Measurements from ENCODE around the gene UMODL1.

Gene UMODL1, protein sequence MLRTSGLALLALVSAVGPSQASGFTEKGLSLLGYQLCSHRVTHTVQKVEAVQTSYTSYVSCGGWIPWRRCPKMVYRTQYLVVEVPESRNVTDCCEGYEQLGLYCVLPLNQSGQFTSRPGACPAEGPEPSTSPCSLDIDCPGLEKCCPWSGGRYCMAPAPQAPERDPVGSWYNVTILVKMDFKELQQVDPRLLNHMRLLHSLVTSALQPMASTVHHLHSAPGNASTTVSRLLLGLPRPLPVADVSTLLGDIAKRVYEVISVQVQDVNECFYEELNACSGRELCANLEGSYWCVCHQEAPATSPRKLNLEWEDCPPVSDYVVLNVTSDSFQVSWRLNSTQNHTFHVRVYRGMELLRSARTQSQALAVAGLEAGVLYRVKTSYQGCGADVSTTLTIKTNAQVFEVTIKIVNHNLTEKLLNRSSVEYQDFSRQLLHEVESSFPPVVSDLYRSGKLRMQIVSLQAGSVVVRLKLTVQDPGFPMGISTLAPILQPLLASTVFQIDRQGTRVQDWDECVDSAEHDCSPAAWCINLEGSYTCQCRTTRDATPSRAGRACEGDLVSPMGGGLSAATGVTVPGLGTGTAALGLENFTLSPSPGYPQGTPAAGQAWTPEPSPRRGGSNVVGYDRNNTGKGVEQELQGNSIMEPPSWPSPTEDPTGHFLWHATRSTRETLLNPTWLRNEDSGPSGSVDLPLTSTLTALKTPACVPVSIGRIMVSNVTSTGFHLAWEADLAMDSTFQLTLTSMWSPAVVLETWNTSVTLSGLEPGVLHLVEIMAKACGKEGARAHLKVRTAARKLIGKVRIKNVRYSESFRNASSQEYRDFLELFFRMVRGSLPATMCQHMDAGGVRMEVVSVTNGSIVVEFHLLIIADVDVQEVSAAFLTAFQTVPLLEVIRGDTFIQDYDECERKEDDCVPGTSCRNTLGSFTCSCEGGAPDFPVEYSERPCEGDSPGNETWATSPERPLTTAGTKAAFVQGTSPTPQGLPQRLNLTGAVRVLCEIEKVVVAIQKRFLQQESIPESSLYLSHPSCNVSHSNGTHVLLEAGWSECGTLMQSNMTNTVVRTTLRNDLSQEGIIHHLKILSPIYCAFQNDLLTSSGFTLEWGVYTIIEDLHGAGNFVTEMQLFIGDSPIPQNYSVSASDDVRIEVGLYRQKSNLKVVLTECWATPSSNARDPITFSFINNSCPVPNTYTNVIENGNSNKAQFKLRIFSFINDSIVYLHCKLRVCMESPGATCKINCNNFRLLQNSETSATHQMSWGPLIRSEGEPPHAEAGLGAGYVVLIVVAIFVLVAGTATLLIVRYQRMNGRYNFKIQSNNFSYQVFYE

DNA sequence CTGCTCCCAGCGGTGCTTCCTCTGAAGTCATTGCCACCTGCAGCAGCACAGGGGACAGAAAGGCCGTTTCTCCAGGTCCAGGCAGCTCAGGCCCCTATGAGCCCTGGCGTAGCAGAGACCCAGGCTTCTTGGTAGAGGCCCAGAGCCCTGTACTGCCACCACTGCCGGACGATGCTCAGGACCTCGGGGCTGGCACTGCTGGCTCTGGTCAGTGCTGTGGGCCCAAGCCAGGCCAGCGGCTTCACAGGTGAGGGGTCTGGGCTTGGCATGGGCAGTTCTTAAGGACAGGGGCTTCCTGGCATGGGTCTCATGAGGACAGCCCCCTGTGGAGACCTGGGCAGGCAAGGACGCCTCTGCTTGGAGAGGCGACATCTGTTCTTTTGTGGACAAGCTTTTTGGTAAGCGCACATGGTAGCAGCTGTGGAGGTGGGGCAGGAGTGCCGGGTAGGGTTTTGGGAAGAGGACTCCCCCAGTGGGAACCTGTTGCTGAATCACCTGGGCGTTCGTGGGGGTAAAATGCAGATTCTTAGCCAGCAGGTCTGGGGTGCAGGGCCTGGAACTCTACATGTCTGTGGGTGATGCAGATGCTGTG lies at the start of gene UMODL1:
UMODL1 (plus strand) TSS at position 172 of the 592 bp plus-strand sequence; CDS start at position 172, 0 bp downstream.
- no peak for DNase-seq (ENCODE audit: low read depth)

DNA sequence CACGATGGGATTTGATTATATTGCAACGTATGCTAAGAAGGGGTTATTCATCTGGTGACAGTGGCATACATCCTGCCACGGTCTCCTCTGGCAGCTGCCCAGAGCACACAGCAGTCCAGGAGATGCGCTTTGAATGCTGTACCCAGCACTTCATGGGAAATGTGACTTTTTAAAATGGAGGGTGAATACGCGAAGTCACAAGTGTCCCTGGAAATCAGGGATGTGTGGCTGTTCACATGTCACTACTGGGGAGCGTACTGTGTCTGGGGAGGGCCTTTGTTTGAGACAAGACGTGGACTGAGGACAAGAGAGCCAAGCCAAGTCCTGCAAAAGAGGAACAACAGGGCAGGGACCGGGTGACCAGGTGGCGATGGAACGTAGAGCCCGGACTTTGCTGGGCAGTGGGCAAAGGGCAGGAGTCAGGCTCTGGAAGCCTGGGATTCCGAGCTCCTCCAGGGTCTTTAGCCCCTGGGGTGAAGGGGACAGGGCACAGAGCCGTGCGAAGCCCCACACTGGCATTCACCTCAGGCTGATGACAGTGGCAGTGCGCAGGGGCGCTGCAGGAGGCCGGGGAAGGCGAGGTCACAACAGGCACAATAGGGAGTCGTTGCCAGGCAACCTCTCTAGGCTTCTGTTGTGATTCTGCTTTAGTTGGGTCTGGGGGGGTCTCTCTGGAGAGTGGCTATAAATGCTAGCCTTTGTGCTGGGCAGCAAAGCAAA lies 49.6 kb upstream of the UMODL1 start:
- DNase-seq (ENCODE audit: low read depth): no peak

DNA sequence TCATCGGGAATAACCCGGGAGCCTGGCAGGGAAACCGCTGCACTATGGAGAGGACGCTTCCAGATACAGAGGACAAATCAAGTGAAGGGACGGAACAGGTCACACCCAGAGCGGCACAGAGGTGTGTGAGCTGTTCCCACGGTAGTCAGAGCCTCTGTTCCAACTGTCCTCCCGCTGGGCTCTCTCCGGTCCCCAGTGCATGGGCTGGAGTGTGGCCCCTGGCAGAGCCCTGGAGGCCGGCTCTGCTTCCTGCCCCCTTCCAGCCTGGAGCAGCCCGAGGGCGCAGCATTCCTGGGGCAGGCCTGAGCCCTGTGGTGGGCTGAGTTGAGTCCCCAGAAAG lies 49.1 kb upstream of the UMODL1 start:
- no peak for DNase-seq (ENCODE audit: low read depth)

DNA sequence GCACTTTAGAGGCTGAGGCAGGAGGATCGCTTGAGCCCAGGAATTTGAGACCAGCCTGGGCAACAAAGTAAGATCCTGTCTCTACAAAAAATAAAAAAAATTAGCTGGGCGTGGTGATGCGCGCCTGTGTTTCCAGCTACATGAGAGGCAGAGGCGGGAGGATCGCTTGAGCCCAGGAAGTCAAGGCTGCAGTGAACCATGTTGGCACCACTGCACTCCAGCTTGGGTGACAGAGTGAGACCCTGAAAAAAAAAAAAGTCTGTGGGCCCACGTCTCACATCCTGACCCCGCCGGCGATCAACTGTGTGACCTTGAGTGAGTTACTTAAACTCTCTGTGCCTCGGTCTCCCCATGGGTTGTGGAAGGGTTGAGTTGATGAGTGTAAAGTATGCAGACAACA lies 48.2 kb upstream of the UMODL1 start:
- no peak for DNase-seq (ENCODE audit: low read depth)

DNA sequence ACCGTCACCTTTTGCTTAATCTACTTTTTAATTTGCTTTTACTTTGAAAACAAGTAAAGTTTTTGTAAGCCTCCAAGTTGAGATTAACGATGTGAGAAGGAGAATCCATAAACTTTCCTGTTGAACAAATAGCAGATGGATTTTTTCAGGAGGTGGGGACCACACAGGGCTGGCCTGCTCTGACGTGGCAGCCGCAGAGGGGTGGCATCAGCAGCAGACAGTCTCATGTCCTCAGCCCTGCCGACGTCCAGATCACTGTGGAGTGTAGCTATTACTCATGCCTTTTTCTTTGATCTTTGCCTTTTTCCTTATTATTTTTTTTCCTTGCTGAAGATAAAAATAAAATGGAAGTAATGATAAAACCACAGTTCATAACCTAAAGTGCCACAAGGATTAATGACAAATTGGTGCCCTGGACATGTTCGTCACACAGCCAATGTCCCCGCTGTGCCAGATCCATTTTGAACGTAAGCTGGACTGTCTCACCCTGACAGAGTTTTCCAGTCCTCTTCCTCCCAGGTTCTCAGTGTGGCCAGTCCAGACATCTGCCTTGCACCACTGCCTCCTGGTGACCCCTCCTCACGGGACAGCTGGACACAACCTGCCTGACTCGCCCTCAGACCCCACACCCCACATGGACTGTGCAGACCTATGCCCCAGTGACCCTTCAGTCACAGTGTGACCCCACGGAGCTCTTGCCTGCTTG lies 45.6 kb upstream of the UMODL1 start:
- DNase-seq (ENCODE audit: low read depth): no peak

DNA sequence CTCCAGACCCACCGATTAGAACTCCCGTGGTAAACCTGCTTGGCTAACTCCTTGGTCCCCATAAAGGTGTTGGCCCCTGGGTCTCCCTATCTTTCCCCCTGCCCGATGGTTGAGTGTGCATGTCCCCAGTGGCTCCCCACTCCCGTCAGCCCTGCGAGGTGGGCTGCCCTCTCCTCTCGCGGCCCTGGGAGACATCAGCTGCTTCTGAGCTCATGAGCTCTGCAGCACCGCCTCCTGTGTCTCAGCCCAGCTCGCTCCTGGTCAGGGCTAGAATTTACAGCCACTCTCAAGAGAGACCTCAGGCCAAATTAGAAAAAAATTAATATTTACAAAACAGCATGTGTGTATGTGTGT lies 45.1 kb upstream of the UMODL1 start:
- no peak for DNase-seq (ENCODE audit: low read depth)

DNA sequence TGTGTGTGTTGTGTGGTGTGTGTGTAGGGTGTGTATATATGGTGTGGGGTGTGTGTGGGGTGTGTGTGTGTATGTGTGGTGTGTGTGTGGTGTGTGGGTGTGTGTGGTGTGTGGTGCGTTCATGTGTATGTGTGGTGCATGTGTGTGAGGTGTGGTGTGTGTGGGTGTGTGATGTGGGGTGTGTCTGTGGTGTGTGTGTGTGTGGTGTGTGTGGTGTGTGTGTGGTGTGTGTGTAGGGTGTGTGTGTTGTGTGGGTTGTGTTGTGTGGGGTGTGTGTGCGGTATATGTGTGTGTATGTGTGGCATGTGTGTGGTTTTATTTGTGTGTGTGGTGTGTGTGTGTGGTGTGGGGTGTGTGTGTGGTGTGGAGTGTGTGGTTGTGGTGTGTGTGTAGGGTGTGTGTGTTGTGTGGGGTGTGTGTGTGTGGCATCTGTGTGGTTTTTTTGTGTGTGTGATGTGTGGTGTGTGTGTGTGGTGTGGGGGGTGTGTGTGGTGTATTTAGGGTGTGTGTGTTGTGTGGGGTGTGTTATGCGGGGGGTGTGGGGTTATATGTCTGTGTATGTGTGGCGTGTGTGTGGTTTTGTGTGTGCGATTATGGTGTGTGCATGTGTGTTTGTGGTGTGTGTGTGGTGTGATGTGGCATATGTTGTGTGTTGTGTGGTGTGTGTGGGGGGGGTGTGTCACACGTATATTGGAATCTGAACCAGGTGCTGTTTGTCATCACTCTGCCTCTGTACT lies 43.9 kb upstream of the UMODL1 start:
- DNase-seq (ENCODE audit: low read depth): no peak

DNA sequence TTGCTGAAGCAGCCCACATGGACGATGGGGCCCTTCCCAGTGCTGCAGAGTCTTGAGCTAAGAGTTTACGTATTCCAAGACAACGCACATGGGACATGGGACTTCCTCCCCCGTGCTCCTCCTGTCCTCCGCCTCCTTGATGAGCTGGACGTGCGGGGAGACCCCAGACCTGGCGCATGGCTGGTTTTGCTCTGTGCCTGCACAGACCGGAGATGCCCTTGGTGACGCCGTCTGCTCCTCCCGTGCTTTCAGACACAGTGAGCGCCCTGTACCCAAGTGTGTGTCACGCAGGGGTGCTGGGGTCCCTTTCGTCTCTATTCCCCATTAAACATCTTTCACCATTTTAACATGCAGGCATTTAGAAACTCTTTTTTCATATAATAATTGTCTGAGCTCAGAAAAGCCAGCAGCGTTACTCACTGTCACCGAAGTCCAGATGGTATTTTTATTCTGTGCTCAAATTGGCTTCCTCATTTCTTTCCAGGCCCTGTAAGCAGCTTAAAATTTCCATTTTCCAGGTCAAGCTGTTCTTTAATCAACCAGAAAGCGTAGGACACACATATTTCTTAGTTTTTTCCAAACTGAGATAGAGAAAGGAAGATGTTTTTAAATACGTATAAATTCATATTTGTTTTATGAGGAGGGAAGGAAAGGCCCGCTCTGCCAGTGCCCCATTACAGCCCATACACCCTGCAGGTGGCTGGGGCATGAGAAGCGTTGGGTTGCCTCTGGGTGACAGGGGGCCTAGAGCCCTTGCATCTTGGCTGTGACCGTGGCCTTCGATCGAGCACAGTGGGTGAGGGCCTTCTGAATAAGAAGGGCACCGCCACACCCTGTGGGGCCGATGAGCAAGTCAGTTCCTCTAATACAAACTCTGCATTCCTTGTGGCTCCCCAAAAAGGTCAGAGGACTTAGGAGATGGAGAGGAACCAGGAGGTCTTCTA lies 43.0 kb upstream of the UMODL1 start:
- no peak for DNase-seq (ENCODE audit: low read depth)

DNA sequence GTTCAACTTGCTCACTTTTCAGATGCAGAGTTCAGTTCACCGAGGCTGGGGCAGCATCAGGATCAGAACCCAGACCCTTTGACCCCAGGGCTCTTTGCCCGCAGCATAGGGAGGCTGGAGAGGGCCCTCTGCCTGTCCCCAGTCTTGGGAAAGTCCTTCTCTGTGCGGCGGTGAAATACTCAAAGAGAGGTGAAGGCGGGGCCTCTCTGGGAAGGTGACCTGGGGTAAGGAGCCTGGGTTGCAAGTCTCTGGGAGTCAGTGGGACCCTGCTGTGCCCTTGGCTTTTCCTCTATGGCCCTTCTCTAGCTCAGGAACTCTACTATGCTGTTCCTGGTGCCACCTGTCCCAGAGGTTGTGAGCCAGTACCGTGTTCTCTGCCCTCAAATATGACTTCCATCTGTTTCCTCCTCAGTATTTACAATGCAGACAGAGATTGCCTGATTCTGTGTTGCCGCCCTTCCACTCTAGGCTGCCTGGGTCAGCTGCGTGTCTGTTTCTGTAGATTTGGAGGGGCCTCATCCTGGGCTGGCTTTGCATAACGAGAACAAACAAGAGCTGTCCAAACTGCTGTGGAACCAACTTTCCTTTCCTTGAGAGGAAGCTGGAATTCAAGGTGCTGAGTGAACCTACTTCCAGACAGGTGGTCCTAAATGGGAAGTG lies 42.2 kb upstream of the UMODL1 start:
- no peak for DNase-seq (ENCODE audit: low read depth)

DNA sequence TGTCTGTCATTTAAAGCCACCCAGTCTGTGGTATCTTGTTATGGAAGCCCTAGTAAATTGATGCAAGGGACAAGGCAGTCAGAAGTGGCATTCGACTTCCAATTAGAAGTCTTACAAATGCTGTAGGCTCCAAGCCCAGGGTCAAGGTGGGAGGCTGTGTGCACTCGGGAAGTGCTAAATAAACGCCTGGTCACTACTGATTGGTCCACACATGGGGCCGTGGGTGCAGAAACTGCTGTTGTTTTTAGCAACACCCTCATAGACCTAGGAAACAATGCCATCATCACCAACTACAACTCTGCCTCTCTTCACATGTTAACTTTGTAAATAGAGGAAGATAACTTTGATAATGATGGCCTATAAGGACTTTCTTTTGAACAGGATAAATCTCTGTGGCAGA lies 40.8 kb upstream of the UMODL1 start:
- DNase-seq (ENCODE audit: low read depth): no peak

DNA sequence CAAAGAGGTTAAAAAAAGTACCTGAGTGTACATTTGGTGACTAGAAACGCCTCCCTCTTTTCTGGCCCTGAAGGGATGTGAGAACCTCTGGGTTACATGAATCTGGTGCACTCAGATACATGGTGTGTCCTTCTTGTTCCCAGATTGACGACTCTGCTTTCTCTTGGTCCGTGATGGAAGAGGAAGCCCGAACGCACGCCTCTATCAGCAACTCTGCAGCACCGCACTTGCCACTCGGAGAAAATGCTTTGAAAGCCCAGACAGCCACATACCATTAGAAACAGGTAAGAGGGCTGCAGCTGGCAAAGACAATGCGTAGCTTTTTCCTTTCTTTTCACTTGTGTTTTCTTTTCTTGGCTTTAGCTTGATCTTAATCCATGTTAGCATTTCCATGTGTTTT lies 39.9 kb upstream of the UMODL1 start:
- no peak for DNase-seq (ENCODE audit: low read depth)

DNA sequence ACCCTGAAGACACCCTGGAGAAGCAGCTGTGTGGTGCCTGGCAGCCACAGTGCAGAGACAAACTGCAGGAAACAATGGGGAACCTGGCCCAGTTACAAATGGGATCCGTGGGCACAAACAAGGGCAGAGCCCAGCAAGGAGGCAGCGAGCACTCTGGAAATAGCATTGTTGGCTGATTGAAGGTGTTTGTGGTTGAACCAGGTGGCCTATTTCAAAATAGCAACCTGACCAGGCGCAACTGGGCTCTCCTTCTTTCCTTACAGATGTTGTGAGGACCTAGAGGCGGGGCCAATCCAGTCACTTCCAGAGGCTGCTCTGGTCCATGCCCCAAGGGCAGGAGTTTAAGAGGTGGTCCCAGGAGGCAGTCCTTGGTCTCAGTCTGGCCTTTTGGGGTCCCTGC lies 39.3 kb upstream of the UMODL1 start:
- no peak for DNase-seq (ENCODE audit: low read depth)

DNA sequence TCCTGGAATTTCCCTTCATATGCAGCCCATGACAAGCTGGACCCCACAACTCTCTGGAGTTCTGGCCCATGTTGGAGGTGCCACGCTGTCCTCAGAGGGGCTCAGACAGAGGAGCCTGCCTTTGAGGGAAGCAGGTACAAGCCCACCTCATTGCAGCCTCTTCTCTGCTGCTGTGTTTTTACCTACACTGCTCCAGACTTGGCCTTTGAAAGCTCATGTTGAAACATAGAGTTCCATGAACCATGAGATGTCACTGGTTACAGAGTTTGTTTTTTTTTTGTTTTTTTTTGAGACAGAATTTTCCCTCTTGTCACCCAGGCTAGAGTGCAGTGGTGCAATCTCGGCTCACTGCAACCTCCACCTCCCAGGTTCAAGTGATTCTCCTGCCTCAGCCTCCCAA lies 38.9 kb upstream of the UMODL1 start:
- no peak for DNase-seq (ENCODE audit: low read depth)

DNA sequence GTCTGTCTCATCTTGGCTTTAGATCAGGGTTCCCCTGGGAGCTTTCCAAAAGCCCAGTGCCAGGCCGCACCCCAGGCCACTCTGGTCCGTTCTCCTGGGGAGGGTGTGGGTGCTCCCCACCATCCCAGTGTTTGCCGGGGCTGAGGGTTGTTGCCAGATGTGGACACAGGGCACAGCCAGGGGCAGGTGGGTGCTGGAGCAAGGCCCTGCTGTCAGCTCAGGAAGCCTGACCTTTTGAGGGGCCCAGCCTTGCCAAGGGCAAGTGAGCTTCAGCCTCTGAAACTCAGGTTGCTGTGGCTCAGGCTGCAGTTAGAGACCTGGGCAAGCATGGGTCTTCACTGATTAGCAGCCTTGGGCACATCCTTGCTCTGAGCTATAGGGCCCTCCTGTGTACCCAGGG lies 38.1 kb upstream of the UMODL1 start:
- DNase-seq (ENCODE audit: low read depth): no peak

DNA sequence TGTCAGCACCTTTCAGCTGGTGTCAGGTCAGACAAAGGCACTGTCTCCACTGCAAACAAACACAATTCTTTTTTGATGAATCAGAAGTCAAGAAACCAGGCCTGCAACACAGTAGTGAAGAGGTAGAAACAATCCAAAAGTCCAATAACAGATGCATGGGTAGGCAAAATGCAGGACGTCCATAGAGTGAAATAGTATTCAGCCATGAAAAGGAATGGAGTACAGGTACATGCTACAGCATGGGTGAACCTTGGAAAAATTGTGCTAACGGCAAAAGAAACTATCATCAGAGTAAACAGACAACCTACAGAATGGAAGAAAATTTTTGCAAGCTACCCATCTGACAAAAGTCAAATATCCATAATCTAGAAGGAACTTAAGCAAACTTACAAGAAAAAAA lies 34.8 kb upstream of the UMODL1 start:
- DNase-seq (ENCODE audit: low read depth): no peak

DNA sequence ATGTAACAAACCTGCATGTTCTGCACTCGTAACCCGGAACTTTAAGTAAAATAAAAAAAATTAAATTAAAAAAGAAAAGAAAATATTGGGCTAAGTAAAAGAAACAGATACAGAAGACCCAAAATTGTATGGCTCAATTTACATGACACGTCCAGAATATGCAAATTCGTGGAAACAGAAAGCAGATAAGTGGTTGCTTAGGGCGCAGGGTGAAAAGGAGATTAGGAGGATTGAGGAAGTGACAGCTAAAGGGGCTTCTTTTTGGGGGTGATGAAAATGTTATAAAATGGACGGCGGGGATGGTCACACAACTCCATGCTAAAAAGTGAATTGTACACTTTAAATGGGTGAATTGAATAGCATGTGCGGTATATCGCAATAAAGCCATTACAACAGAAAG lies 33.6 kb upstream of the UMODL1 start:
- no peak for DNase-seq (ENCODE audit: low read depth)

DNA sequence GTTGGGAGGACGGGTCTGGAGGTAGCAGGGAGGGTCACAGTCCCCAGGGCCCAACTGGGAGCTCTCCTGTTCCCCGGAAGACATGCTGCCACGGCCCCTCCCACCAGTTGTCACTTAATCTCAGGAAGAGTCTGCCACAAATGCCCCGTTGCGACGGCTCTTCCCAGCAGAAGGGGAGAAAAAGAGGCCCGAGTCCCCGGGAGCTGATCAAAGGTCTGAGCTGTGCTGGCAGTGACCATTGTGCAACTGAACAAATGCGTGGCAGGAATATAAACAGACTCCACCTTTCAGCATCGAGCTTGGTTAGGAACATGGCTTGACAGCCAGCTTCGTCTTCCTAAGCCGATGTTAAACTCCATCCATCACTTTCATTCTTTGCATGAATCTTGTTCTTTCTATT lies 33.2 kb upstream of the UMODL1 start:
- DNase-seq (ENCODE audit: low read depth): no peak

DNA sequence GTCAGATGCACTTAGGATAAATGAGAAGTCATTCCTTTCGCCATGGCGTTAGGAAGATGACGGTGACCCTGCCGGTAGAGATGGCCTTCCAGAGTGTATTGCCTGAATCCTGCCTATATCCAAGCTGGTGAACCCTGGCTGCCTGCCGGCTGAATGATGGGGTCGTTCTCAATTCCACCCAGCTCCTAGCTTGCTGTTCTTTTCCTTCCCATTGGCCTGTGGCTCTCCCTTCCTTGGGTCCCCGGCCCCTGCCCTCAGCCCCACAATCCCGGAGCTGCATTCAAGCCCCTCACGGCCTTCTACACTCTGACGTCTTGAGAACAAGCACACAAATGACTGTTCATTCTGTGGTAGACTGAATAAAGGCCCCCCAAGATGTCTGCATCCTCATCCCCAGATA lies 32.7 kb upstream of the UMODL1 start:
- DNase-seq (ENCODE audit: low read depth): no peak

Measured in CMK (cell line).